H54 (cell line): ENCODE measurements around the gene DDX10.
"Not testable (repeated sequence)": the region's sequence is repeated elsewhere in the genome, so short reads cannot be mapped to it uniquely, and the experiment has no call there.

ENCODE experiments used
- DNase-seq: peaks from one replicate; pipeline ENCODE4 v3.0.0; 2011; ENCODE audit warnings: low spot score, mixed read lengths; ENCODE audit not compliant: insufficient read length
- FAIRE-seq: peaks from 3 replicates; lab custom pipeline; 2011; peaks lifted over from hg19 to GRCh38; lab: Jason Lieb, UNC
- POLR2A ChIP-seq: IDR thresholded peaks from 2 replicates; pipeline ENCODE4 v1.6.1; 2011; ENCODE audit warnings: low read depth, mild to moderate bottlenecking, low read length

DDX10 gene

GRCh38 chr11:108724974-108725689, 60.3 kb downstream of the DDX10 start:
- no peak for TF ChIP-seq POLR2A
- DNase-seq (no peak), FAIRE-seq (no peak)

- FAIRE-seq (no peak), DNase-seq (no peak)
- no peak for TF ChIP-seq POLR2A
Measured at GRCh38 chr11:108726077-108726800, 61.4 kb downstream of the DDX10 start.

DNA sequence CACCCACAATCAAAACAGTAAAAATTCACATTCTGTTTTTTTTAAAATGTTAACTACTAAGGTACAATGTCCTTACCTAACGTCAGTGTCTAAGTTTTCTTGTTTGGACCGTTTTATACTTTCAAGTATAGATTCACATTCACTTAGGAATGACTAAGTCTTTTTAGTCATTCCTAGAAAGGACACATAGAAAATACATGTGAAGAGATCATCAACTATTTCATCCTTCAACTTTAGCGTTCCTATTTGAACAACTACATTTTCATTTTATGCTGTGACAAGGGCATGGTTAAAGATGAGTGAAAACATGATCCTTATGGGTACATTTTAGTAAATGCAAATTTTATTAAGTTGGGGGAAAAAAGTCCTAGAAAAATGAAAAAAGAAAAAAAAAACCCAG, 62.8 kb downstream of the DDX10 start:
- DNase-seq = no peak
- TF ChIP-seq POLR2A = no peak
- FAIRE-seq = no peak

- FAIRE-seq (no peak), DNase-seq (no peak)
- TF ChIP-seq POLR2A = no peak
Measured at GRCh38 chr11:108729227-108729871, 64.5 kb downstream of the DDX10 start.

GRCh38 chr11:108732395-108732794, 67.5 kb downstream of the DDX10 start:
- FAIRE-seq (no peak), DNase-seq (no peak)
- TF ChIP-seq POLR2A = no peak

- no peak for DNase-seq
- FAIRE-seq = no peak
- TF ChIP-seq POLR2A = no peak
Measured at GRCh38 chr11:108733479-108734116, 68.7 kb downstream of the DDX10 start.

GRCh38 chr11:108734283-108734682, 69.4 kb downstream of the DDX10 start:
- TF ChIP-seq POLR2A = no peak
- FAIRE-seq (no peak), DNase-seq (no peak)

- no peak for FAIRE-seq
- DNase-seq = no peak
- no peak for TF ChIP-seq POLR2A
Measured at GRCh38 chr11:108734956-108735559, 70.2 kb downstream of the DDX10 start.

- not testable (repeated sequence) for FAIRE-seq, DNase-seq
Measured at GRCh38 chr11:108740132-108740531, 75.3 kb downstream of the DDX10 start.

DNA sequence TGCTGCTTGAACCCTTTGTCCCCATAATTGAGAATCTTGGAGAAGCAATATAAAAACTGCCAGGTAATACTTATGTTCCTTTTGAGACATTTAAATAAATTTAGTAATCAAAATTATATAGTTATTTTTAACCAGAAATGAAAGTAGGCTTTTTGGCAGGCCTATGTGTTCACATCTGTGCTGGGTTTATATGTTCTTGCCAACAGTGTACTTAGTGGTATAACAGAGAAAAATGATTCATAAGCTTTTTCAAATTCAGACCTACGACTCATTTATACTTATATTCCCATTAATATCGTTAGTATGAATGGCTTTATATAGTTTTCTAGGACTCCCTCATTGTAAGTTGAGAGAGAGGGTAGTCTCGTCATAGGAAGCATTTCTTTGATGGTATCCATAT, 79.0 kb downstream of the DDX10 start:
- FAIRE-seq (no peak), DNase-seq (no peak)
- TF ChIP-seq POLR2A = no peak

DNA sequence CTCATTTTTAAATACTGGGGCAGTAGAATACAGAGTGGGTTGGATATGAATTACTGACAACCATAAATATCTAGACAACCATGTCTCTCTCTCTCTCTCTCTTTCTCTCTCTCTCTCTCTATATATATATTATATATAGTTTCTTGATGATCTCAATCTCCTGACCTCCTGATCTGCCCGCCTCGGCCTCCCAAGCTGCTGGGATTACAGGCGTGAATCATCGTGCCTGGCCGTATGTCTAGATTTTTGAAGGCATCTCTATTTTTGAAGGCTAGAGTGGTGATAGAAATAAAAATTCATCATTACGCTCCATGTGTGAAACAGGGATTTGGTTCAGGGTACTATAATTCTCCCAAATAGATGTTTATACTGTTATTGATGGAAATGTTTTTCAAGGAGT, 84.1 kb downstream of the DDX10 start:
- no peak for DNase-seq
- TF ChIP-seq POLR2A = no peak
- no peak for FAIRE-seq

DNA sequence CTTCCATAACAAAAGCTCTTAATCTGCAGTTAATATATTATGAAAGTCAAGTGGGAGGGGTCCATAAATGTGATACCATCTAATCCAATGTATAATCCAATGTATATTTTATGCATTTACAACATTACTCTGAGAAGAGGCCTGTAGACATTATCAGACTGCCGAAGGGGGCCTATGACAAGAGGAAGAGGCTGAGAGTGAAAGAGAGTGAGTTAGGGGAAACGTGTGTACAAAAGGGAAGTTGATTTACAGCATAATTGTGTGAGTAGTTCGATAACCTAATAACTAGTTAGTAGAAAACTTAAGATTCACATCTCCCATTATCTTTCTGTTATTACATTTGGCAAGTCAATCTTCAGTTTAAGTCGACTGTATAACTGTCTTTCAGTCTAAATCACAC, 86.6 kb downstream of the DDX10 start:
- FAIRE-seq (no peak), DNase-seq (no peak)
- TF ChIP-seq POLR2A = no peak

GRCh38 chr11:108752297-108752751, 87.5 kb downstream of the DDX10 start:
- FAIRE-seq = no peak
- DNase-seq = no peak
- no peak for TF ChIP-seq POLR2A

- FAIRE-seq (no peak), DNase-seq (no peak)
- TF ChIP-seq POLR2A = no peak
Measured at GRCh38 chr11:108754901-108755625, 90.2 kb downstream of the DDX10 start.
